ENCODE results near the gene XDH.

The XDH gene

DNA sequence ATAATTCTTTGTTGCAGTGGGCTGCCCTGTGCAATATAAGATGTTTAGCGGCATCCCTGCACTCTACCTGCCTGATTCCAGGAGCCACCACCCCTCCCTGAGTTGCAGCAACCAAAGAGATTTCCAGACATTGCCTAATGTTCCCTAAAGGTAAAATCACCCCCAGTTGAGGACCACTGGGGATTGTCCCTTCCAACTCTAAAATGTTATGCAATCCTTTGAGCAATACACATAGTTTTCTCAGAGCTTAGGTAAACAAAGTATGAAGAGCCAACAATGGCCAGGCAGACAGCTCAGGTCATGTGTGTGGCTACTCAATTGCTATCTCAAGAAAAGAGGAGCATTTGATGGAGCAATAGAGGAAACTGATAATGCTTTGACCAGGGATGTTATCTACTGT is 87.0 kb downstream of the XDH start:
- Histone ChIP-seq H3K9me3 (ENCODE audit: control insufficient read depth, low read depth, low read length) (no peaks in the 10 kb centered on the region), H3K27ac (ENCODE audit: low read length) (no peak overlapping the region), H3K27me3 (ENCODE audit: control insufficient read depth, insufficient read depth, low read length) (no peaks in the 10 kb centered on the region), H3K9ac (ENCODE audit: low read length) (no peak overlapping the region), H3K4me3 (ENCODE audit: low read length) (no peak overlapping the region), H3K36me3 (ENCODE audit: control insufficient read depth, low read depth, low read length) (no peaks in the 10 kb centered on the region), H3K4me1 (ENCODE audit: control insufficient read depth, low read depth, low read length) (peaks cover 4% of the 10 kb centered on the region)

DNA sequence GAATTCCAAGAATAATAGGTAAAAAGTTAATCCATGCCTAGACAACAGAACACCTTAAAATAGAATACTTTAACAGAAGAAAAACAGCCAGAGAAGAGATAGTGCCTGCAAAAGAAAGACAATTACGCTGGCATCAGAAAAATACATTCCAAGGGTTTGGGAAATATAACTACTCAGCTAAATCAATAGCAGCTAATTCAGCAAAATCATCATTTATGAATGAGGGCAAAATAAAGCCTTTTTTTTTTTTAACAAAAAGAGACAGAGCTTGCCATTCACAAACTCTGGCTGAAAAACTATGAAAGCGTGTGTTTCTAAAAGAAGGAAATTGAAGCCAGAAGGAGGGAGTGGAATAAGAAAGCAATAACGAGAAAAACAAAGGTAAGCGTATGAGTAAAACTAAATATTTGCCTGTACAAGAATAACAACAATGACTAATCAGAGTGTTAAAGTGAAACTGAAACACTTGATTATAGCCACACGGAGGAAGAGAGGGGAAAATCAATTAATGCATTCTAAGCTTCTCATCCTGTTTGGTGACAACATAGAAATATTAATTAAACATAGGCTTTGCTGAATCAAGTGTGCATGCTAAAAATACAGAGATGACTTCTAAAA is 90.4 kb downstream of the XDH start:
- Histone ChIP-seq H3K27ac (ENCODE audit: low read length) (no peak overlapping the region), H3K27me3 (ENCODE audit: control insufficient read depth, insufficient read depth, low read length) (no peaks in the 10 kb centered on the region), H3K4me1 (ENCODE audit: control insufficient read depth, low read depth, low read length) (peaks cover 1% of the 10 kb centered on the region), H3K36me3 (ENCODE audit: control insufficient read depth, low read depth, low read length) (no peaks in the 10 kb centered on the region), H3K9ac (ENCODE audit: low read length) (no peak overlapping the region), H3K9me3 (ENCODE audit: control insufficient read depth, low read depth, low read length) (no peaks in the 10 kb centered on the region), H3K4me3 (ENCODE audit: low read length) (no peak overlapping the region)

DNA sequence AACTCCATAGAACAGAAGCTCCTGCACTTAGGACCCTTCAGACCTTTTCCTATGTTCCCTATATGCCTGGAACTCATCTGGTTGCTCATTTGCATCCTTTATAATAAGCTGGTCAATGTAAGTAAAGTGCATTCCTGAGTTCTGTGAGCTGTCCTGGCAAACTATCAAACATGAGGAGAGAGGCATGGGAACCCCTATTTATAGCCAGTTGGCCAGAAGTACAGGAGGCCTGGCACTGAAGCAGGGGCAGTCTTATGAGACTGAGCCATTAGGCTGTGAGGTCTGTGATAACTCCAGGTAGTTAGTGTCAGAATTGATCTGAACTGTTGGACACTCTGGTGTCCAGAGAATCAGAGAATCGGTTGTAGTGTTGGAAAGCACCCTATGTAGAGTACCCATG is 92.2 kb downstream of the XDH start:
- Histone ChIP-seq H3K27me3 (ENCODE audit: control insufficient read depth, insufficient read depth, low read length) (no peaks in the 10 kb centered on the region), H3K9me3 (ENCODE audit: control insufficient read depth, low read depth, low read length) (no peaks in the 10 kb centered on the region), H3K36me3 (ENCODE audit: control insufficient read depth, low read depth, low read length) (no peaks in the 10 kb centered on the region), H3K9ac (ENCODE audit: low read length) (no peak overlapping the region), H3K4me3 (ENCODE audit: low read length) (no peak overlapping the region), H3K27ac (ENCODE audit: low read length) (no peak overlapping the region), H3K4me1 (ENCODE audit: control insufficient read depth, low read depth, low read length) (no peaks in the 10 kb centered on the region)

DNA sequence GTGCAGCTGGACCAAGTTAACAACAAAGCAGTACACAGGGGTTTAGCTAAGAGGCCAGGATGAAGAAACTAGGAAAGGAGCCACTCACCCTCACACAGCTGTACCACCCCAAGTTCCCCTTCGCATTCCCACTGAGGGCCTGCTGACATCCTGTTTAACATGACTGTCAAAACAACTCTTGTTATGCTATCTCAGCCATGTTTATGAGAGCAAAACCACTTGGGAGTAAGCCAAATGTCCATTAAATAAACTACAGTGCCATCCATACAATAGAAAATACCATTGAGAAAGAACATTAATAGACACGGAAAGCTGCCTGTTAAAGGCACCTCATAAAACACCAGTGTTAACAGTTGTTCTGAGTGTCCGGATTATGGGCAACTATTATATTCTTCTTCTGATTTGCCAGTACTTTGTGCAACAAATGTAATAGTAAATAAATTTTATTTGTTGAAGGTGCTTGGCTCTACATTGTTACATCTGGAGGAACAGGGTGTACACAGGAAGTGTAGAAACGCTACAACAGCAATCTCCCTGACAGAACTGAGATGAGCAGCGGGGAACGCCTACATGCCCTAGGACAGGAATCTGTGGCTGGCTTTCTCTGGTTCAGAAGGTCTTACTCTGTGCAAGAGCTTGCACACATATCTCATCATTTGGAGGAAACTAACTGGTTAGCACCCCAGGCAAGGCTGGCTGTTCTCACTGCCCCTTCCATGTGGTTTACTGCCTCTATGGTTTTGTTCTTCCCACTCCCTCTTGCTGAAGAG is 95.0 kb downstream of the XDH start:
- H3K36me3 ChIP-seq (ENCODE audit: control insufficient read depth, low read depth, low read length) = no peaks in the 10 kb centered on the region
- no peak overlapping the region for H3K4me3 ChIP-seq (ENCODE audit: low read length)
- H3K4me1 ChIP-seq (ENCODE audit: control insufficient read depth, low read depth, low read length) = no peaks in the 10 kb centered on the region
- H3K9me3 ChIP-seq (ENCODE audit: control insufficient read depth, low read depth, low read length) = no peaks in the 10 kb centered on the region
- no peaks in the 10 kb centered on the region for H3K27me3 ChIP-seq (ENCODE audit: control insufficient read depth, insufficient read depth, low read length)
- H3K9ac ChIP-seq (ENCODE audit: low read length) = no peak overlapping the region
- H3K27ac ChIP-seq (ENCODE audit: low read length) = no peak overlapping the region

DNA sequence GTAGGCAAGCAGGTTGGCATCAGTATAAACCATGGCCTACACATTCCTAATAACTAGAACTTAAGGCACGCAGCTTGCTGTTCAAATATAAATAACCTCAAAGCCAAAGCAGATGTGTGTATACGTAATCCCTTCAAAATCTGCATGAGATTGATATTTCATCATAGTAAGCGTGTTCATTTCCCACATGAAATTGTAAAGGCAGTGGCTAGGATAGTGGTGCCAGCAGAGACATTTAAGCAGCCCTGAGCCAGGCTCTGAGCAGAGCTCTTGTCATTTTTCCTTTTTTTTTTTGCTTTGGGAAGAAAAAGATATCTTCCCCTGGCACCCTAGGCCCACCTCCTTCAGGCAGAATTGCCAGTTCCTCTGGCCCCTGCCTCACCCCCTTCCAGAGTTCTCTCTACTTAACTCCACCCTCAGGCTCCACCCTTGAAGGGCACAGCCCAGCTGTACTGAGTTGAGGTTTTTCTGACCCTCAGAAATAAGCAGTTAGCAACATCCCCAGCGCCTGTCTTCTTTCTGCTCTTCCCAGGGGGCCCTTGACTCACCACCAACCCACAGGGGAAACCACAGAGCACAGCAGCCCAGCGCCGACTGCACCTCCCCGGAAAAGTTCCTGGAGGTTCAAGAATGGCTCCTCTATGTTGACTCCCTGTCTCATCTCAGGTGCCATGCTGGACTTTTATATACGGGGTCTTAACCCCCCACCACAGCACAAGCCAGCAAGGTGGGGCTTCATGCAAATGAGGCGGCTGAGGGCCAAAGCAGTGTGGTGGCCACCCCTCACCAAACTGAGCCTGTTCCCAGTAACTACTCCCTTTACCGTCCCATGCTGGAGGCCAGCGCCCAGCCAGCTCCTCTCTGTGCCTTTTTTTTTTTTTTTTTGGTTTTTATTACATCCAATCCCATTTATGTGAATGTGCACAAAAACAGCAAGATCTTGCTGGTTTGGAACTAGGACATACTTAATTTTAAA is 95.9 kb downstream of the XDH start:
- Histone ChIP-seq H3K4me1 (ENCODE audit: control insufficient read depth, low read depth, low read length) (no peaks in the 10 kb centered on the region), H3K27ac (ENCODE audit: low read length) (no peak overlapping the region), H3K27me3 (ENCODE audit: control insufficient read depth, insufficient read depth, low read length) (no peaks in the 10 kb centered on the region), H3K4me3 (ENCODE audit: low read length) (no peak overlapping the region), H3K9me3 (ENCODE audit: control insufficient read depth, low read depth, low read length) (no peaks in the 10 kb centered on the region), H3K36me3 (ENCODE audit: control insufficient read depth, low read depth, low read length) (no peaks in the 10 kb centered on the region), H3K9ac (ENCODE audit: low read length) (no peak overlapping the region)

DNA sequence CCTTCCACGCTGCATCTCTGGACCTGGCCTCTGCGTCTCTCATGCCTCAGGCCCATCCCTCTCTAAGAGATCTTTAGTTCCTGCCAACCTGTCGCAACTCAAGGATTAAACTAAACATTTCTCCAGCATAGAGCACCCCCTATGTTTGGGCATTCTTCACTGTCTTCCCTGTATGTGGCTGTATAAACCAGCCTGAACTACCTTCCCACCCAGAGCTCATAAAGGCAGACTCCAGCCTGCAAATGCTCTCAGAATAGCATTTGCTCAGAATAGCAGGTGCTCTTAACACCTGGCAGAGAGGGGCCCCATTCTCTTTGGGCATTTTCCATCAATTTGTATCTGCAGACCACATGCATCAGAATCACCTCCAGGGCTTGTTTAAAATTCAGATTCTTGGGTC is 97.1 kb downstream of the XDH start:
- Histone ChIP-seq H3K4me1 (ENCODE audit: control insufficient read depth, low read depth, low read length) (no peaks in the 10 kb centered on the region), H3K9me3 (ENCODE audit: control insufficient read depth, low read depth, low read length) (no peaks in the 10 kb centered on the region), H3K9ac (ENCODE audit: low read length) (no peak overlapping the region), H3K4me3 (ENCODE audit: low read length) (no peak overlapping the region), H3K27me3 (ENCODE audit: control insufficient read depth, insufficient read depth, low read length) (no peaks in the 10 kb centered on the region), H3K36me3 (ENCODE audit: control insufficient read depth, low read depth, low read length) (no peaks in the 10 kb centered on the region), H3K27ac (ENCODE audit: low read length) (no peak overlapping the region)

DNA sequence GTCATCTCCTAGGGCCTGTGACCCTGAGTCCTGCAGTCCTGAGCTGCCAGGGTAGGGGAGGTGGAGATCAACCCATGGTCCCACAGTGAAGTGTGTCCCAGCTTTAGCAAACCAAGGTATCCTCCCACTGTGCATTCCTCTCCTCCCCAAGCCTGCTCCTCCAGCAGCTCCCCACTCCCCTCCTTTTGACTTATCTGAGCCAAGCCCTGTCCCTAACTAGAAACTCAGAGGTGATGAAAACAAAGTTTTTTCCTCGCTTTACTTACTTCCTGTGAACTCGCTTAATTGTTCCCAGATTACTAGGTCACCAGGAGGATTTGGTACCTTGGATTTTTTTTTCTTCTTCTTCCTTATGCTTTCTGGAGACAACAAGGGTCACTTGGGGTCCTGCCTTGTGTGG is 99.8 kb downstream of the XDH start:
- Histone ChIP-seq H3K4me1 (ENCODE audit: control insufficient read depth, low read depth, low read length) (no peaks in the 10 kb centered on the region), H3K9ac (ENCODE audit: low read length) (no peak overlapping the region), H3K9me3 (ENCODE audit: control insufficient read depth, low read depth, low read length) (no peaks in the 10 kb centered on the region), H3K27me3 (ENCODE audit: control insufficient read depth, insufficient read depth, low read length) (no peaks in the 10 kb centered on the region), H3K36me3 (ENCODE audit: control insufficient read depth, low read depth, low read length) (no peaks in the 10 kb centered on the region), H3K27ac (ENCODE audit: low read length) (no peak overlapping the region), H3K4me3 (ENCODE audit: low read length) (no peak overlapping the region)

DNA sequence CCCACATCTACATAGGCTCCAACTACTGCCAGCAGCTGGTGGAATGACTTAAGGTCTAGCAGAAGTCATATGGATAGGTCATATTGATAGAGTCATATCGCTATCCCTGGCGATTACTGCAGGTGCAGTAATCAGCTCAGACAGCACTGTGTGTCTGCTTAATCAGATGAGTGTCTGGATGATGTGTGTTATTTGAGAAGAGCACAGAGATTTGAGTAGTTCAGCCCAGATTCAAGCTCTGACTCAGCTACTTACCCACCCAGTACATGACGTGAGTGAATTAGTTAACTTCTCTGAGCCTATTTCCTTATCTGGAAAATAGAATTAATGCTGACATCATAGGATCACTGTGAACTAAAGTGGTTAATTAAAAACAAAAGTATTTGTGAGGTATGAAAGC is 101.6 kb downstream of the XDH start:
- Histone ChIP-seq H3K36me3 (ENCODE audit: control insufficient read depth, low read depth, low read length) (no peaks in the 10 kb centered on the region), H3K27me3 (ENCODE audit: control insufficient read depth, insufficient read depth, low read length) (no peaks in the 10 kb centered on the region), H3K9me3 (ENCODE audit: control insufficient read depth, low read depth, low read length) (no peaks in the 10 kb centered on the region), H3K4me3 (ENCODE audit: low read length) (no peak overlapping the region), H3K9ac (ENCODE audit: low read length) (no peak overlapping the region), H3K4me1 (ENCODE audit: control insufficient read depth, low read depth, low read length) (no peaks in the 10 kb centered on the region), H3K27ac (ENCODE audit: low read length) (no peak overlapping the region)

DNA sequence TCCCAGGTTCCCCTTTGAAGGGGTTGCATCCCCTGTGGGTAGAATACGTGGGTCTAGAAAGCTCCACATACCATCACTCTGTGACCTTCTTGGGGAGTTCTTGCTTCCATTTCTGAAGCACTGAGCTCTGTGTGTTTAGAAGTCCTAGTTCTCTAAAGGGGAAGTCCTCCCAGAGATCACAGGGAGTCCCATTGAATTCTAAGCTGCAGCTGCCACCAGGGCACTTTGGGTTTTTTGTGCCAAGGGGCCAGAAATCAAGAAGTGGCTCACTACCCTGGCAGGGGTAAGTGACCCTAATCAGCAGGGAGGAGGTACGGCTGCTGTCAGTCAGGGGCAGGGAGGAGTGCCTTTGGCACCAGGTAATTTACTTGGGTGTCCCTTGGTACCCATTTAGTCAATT is 109.7 kb downstream of the XDH start:
- H3K27ac ChIP-seq (ENCODE audit: low read length) = no peak overlapping the region
- no peak overlapping the region for H3K9ac ChIP-seq (ENCODE audit: low read length)
- no peak overlapping the region for H3K4me3 ChIP-seq (ENCODE audit: low read length)
- H3K36me3 ChIP-seq (ENCODE audit: control insufficient read depth, low read depth, low read length) = no peaks in the 10 kb centered on the region
- H3K27me3 ChIP-seq (ENCODE audit: control insufficient read depth, insufficient read depth, low read length) = no peaks in the 10 kb centered on the region
- peaks cover 4% of the 10 kb centered on the region for H3K4me1 ChIP-seq (ENCODE audit: control insufficient read depth, low read depth, low read length)
- no peaks in the 10 kb centered on the region for H3K9me3 ChIP-seq (ENCODE audit: control insufficient read depth, low read depth, low read length)

DNA sequence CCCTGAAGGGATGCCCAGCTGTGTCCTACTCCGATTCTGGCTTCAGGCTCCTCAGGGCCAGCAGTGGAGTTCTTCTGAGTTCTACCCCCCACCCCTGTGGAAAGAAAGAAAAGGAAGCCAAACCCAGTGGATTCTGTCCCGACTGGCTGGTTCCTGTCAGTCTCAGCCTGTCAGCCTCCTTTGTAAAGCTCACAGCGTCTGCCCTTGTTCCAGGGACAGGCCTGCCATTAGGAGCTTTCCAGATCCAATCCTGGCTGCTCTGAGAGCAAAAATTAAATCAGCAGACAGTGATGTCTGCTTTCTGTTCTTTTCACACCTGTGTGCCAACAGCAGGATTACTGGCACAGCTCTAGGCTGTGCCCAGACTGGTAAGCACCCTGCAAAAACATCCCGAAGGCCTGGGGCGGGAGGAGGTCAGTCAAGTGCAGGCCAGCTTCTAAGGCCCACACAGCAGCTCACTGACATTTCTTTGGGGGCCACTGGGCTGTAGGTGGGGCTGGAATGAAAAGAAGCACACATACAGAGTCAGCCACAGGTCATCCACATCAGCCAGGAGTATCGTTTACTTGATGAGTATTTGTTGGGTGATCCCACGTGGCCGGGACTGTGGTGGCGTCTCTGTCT is 111.5 kb downstream of the XDH start:
- Histone ChIP-seq H3K36me3 (ENCODE audit: control insufficient read depth, low read depth, low read length) (no peaks in the 10 kb centered on the region), H3K9me3 (ENCODE audit: control insufficient read depth, low read depth, low read length) (no peaks in the 10 kb centered on the region), H3K27me3 (ENCODE audit: control insufficient read depth, insufficient read depth, low read length) (no peaks in the 10 kb centered on the region), H3K4me1 (ENCODE audit: control insufficient read depth, low read depth, low read length) (peaks cover 11% of the 10 kb centered on the region), H3K27ac (ENCODE audit: low read length) (no peak overlapping the region), H3K9ac (ENCODE audit: low read length) (no peak overlapping the region), H3K4me3 (ENCODE audit: low read length) (no peak overlapping the region)

DNA sequence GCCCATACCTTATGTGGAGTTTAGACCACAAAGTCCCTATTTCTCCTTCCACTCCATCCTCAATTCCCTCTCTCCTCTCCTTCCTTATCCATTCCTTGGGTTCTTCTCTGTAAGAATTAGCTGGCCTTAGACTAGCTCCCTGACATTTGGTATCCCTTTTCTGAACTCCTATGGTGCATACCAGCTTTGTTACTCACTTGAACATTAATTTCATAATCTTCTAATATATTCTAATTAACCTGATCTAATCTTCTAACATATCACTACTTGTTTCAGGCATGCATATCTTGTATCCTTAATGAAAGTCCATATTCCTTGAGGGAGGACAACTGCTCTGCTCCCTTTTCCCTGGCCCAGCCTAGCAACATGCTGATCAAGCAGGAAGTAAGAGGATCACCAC is 114.2 kb downstream of the XDH start:
- H3K27ac ChIP-seq (ENCODE audit: low read length) = no peak overlapping the region
- no peaks in the 10 kb centered on the region for H3K9me3 ChIP-seq (ENCODE audit: control insufficient read depth, low read depth, low read length)
- H3K27me3 ChIP-seq (ENCODE audit: control insufficient read depth, insufficient read depth, low read length) = no peaks in the 10 kb centered on the region
- no peak overlapping the region for H3K9ac ChIP-seq (ENCODE audit: low read length)
- H3K36me3 ChIP-seq (ENCODE audit: control insufficient read depth, low read depth, low read length) = no peaks in the 10 kb centered on the region
- peaks cover 11% of the 10 kb centered on the region for H3K4me1 ChIP-seq (ENCODE audit: control insufficient read depth, low read depth, low read length)
- no peak overlapping the region for H3K4me3 ChIP-seq (ENCODE audit: low read length)

Data from iPS-18a (cell line).